A673 (cell line): ENCODE data around the gene NFILZ. TPM values are rescaled to one million over a fixed set of nuclear protein-coding genes. Genes with fewer than 3 reads are reported as not detected.

Experiments used
- BruUV-seq: library from RNA; stranded (reverse); fragments of 400-500 nt; replicated peaks from 2 replicates; lab custom pipeline; 2021; lab: Mats Ljungman, UMichigan
- CTCF ChIA-PET: fragments of 300-600 bp; sonication (Branson Sonifier 250); formaldehyde crosslinking; loops from one replicate; lab custom pipeline; 2022; ENCODE audit warnings: antibody characterized with exemption; lab: Charles Lee
- POLR2A ChIA-PET: fragments of 300-600 bp; sonication (Branson Sonifier 250); formaldehyde crosslinking; loops from one replicate; lab custom pipeline; 2022; ENCODE audit warnings: antibody characterized with exemption; ENCODE audit not compliant: low non-redundant PET; lab: Charles Lee
- DNase-seq: peaks from one replicate; pipeline ENCODE4 v3.0.0-alpha.2; 2015; ENCODE audit warnings: low spot score
- H3K27ac ChIP-seq: fragments of 200-600 bp; sonication (generic); 2 replicates; pipeline ENCODE4 v1.5.1; 2016; ENCODE audit warnings: mixed run types, low read depth, mild to moderate bottlenecking, mixed read lengths, antibody characterized with exemption, low read length; ENCODE audit not compliant: poor library complexity, severe bottlenecking
- H3K27me3 ChIP-seq: fragments of 200-600 bp; sonication (generic); replicated peaks from 2 replicates; pipeline ENCODE4 v1.6.1; 2017; ENCODE audit warnings: mixed run types, low read depth, mild to moderate bottlenecking, mixed read lengths, antibody characterized with exemption, low read length; ENCODE audit not compliant: insufficient read depth, poor library complexity
- H3K36me3 ChIP-seq: fragments of 200-600 bp; sonication (generic); 2 replicates; pipeline ENCODE4 v1.6.1; 2016; ENCODE audit warnings: mixed run types, mild to moderate bottlenecking, mixed read lengths, antibody characterized with exemption, low read length; ENCODE audit not compliant: insufficient read depth, poor library complexity, severe bottlenecking
- H3K4me1 ChIP-seq: fragments of 200-600 bp; sonication (generic); 2 replicates; pipeline ENCODE4 v1.6.1; 2017; ENCODE audit warnings: mixed run types, mild to moderate bottlenecking, mixed read lengths, antibody characterized with exemption, low read length; ENCODE audit not compliant: insufficient read depth, poor library complexity, severe bottlenecking
- H3K4me3 ChIP-seq: fragments of 200-600 bp; sonication (generic); 2 replicates; pipeline ENCODE4 v1.5.1; 2016; ENCODE audit warnings: low read depth, mixed run types, mild to moderate bottlenecking, mixed read lengths, low read length; ENCODE audit not compliant: poor library complexity, severe bottlenecking
- H3K9me3 ChIP-seq: fragments of 200-600 bp; sonication (generic); 2 replicates; pipeline ENCODE4 v1.6.1; 2016; ENCODE audit warnings: mixed run types, low read depth, mild to moderate bottlenecking, mixed read lengths, antibody characterized with exemption, low read length; ENCODE audit not compliant: poor library complexity, severe bottlenecking
- EZH2 ChIP-seq: fragments of 200-600 bp; sonication (generic); IDR thresholded peaks from 2 replicates; pipeline ENCODE4 v1.6.1; 2017; ENCODE audit warnings: borderline replicate concordance, low read depth, mild to moderate bottlenecking, mixed read lengths, antibody characterized with exemption, low read length; ENCODE audit not compliant: poor library complexity, severe bottlenecking
- intact Hi-C: fragments of 100-400 bp; cut with micrococcal nuclease; formaldehyde crosslinking; loops from one replicate; pipeline ENCODE4 v1.10.0; 2022; ENCODE audit not compliant: unreplicated experiment
- total RNA-seq: library from RNA; stranded (reverse); gene quantifications from 2 replicates; pipeline ENCODE4 v1.2.3, GENCODE V29; 2021
- TF ChIP-seq, protein P1 (sequence below): fragments of 300-800, 200-600 bp; sonication (generic); conservative IDR thresholded peaks from 2 replicates; pipeline ENCODE4 v1.5.1; 2017; ENCODE audit warnings: low read depth, mild to moderate bottlenecking, antibody characterized with exemption, low read length, moderate library complexity, mixed read lengths

NFILZ gene
- total RNA-seq, 1 experiment from 2014 or later, result not detected

- intact Hi-C loops, result no loop called here
- no peak overlapping the region for H3K27ac ChIP-seq
- ChIA-PET POLR2A (no interaction called here), CTCF (no interaction called here)
- H3K9me3 ChIP-seq, result peaks cover 7% of the 10 kb centered on the region
- H3K4me1 ChIP-seq, result peaks cover 12% of the 10 kb centered on the region
- no peak for DNase-seq
- BruUV-seq, result no TSS peak
- no peaks in the 10 kb centered on the region for H3K27me3 ChIP-seq
- TF ChIP-seq, protein P1, sequence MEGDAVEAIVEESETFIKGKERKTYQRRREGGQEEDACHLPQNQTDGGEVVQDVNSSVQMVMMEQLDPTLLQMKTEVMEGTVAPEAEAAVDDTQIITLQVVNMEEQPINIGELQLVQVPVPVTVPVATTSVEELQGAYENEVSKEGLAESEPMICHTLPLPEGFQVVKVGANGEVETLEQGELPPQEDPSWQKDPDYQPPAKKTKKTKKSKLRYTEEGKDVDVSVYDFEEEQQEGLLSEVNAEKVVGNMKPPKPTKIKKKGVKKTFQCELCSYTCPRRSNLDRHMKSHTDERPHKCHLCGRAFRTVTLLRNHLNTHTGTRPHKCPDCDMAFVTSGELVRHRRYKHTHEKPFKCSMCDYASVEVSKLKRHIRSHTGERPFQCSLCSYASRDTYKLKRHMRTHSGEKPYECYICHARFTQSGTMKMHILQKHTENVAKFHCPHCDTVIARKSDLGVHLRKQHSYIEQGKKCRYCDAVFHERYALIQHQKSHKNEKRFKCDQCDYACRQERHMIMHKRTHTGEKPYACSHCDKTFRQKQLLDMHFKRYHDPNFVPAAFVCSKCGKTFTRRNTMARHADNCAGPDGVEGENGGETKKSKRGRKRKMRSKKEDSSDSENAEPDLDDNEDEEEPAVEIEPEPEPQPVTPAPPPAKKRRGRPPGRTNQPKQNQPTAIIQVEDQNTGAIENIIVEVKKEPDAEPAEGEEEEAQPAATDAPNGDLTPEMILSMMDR, result no peak
- TF ChIP-seq EZH2, result no peak
- no peaks in the 10 kb centered on the region for H3K36me3 ChIP-seq
- no peak overlapping the region for H3K4me3 ChIP-seq
These were observed 13.6 kb downstream of the NFILZ start for GRCh38 chr19:8643860-8644653.

GRCh38 chr19:8648240-8648639, 17.8 kb downstream of the NFILZ start:
- intact Hi-C loops, result no loop called here
- BruUV-seq, result no TSS peak
- POLR2A ChIA-PET, result interaction anchor here (0.7 kb wide), 1 partner anchor 31 kb away, joined by 8 read pairs; no protein-coding TSS in a partner anchor

GRCh38 chr19:8654591-8655339, 24.3 kb downstream of the NFILZ start:
- Histone ChIP-seq H3K4me1 (no peaks in the 10 kb centered on the region), H3K4me3 (peak overlapping the region; percentile 22), H3K9me3 (no peaks in the 10 kb centered on the region), H3K27ac (no peak overlapping the region), H3K36me3 (no peaks in the 10 kb centered on the region), H3K27me3 (no peaks in the 10 kb centered on the region)
- TF ChIP-seq EZH2, result no peak
- TF ChIP-seq, protein P1, result peak; percentile 88
- intact Hi-C loops, result loop anchor here (1.0 to 2.0 kb wide), 2 partner anchors 40 to 424 kb away; no protein-coding TSS in a partner anchor
- CTCF ChIA-PET, result interaction anchor here (1.8 kb wide), 1 partner anchor 39 kb away, joined by 12 read pairs; no protein-coding TSS in a partner anchor
- BruUV-seq, result no TSS peak
- DNase-seq, result peak; percentile 72
- POLR2A ChIA-PET, result no interaction called here

More at GRCh38 chr19:8648240-8648639, 17.8 kb downstream of the NFILZ start:
- H3K4me1 ChIP-seq, result no peaks in the 10 kb centered on the region
- H3K4me3 ChIP-seq, result no peak overlapping the region
- TF ChIP-seq, protein P1, result no peak
- no peak for TF ChIP-seq EZH2
- no peak for DNase-seq
- H3K9me3 ChIP-seq, result no peaks in the 10 kb centered on the region
- H3K27me3 ChIP-seq, result no peaks in the 10 kb centered on the region
- H3K27ac ChIP-seq, result no peak overlapping the region
- CTCF ChIA-PET, result interaction anchor here (0.7 kb wide), 1 partner anchor 9 kb away, joined by 4 read pairs; no protein-coding TSS in a partner anchor
- no peaks in the 10 kb centered on the region for H3K36me3 ChIP-seq
